GM21447 (cell line): ENCODE measurements around the gene TRAPPC2B.
A peak's percentile ranks its signal among the peaks of the same experiment; 100 is the strongest.

Experiments
- ATAC-seq: cut with Tn5 transposase; IDR thresholded peaks from one replicate; pipeline ENCODE4 v1.9.1; 2021; ENCODE audit not compliant: unreplicated experiment

The TRAPPC2B gene

GRCh38 chr19:57362997-57363687, at the start of gene TRAPPC2B, which contains the start of gene ZNF547:
Gene TRAPPC2B (plus strand): TSS chr19:57363551. CDS start chr19:57364834, 1,283 bp downstream.
Gene ZNF547 (plus strand): TSS chr19:57363551. CDS start chr19:57368556, 5,005 bp downstream.
- ATAC-seq = peak; percentile 93

- no peak for ATAC-seq
These were observed 49.2 kb upstream of the TRAPPC2B start for GRCh38 chr19:57314146-57314545.

- ATAC-seq = no peak
These were observed 45.8 kb upstream of the TRAPPC2B start for GRCh38 chr19:57317503-57317902.

GRCh38 chr19:57319869-57320179, 43.5 kb upstream of the TRAPPC2B start:
- ATAC-seq = no peak

GRCh38 chr19:57320180-57321084, 42.9 kb upstream of the TRAPPC2B start, which contains the start of gene ZNF543:
Gene ZNF543 (plus strand): TSS chr19:57320472. CDS start chr19:57320854, 382 bp downstream.
- peak; percentile 98 for ATAC-seq

- ATAC-seq = no peak
These were observed 42.2 kb upstream of the TRAPPC2B start for GRCh38 chr19:57321116-57321515.

- ATAC-seq = no peak
These were observed 41.6 kb upstream of the TRAPPC2B start for GRCh38 chr19:57321751-57322150.

GRCh38 chr19:57324992-57325391, 38.4 kb upstream of the TRAPPC2B start:
- no peak for ATAC-seq

- ATAC-seq = no peak
These were observed 35.4 kb upstream of the TRAPPC2B start for GRCh38 chr19:57327993-57328392.

- ATAC-seq = no peak
These were observed 29.2 kb upstream of the TRAPPC2B start for GRCh38 chr19:57334191-57334590.

GRCh38 chr19:57338877-57339276, 24.5 kb upstream of the TRAPPC2B start:
- ATAC-seq = no peak

GRCh38 chr19:57342582-57342981, 20.8 kb upstream of the TRAPPC2B start:
- ATAC-seq = no peak

- no peak for ATAC-seq
These were observed 15.2 kb upstream of the TRAPPC2B start for GRCh38 chr19:57348136-57348535.

GRCh38 chr19:57350877-57351805, 12.2 kb upstream of the TRAPPC2B start, which contains the start of gene ZNF304:
Gene ZNF304 (plus strand): TSS chr19:57351271. CDS start chr19:57351665, 394 bp downstream.
- peak; percentile 91 for ATAC-seq

GRCh38 chr19:57351867-57352266, 11.5 kb upstream of the TRAPPC2B start:
- no peak for ATAC-seq

GRCh38 chr19:57355916-57356315, 7.4 kb upstream of the TRAPPC2B start:
- ATAC-seq = no peak

GRCh38 chr19:57357406-57357805, 5.9 kb upstream of the TRAPPC2B start:
- ATAC-seq = no peak

- no peak for ATAC-seq
These were observed 4.1 kb upstream of the TRAPPC2B start for GRCh38 chr19:57359300-57359699.

- no peak for ATAC-seq
These were observed 932 bp upstream of the TRAPPC2B start for GRCh38 chr19:57362419-57362818.

GRCh38 chr19:57363688-57364181, 384 bp downstream of the TRAPPC2B start:
- no peak for ATAC-seq

- ATAC-seq = no peak
These were observed 3.4 kb downstream of the TRAPPC2B start for GRCh38 chr19:57366776-57367175.
